ENCODE results near the gene DYNC1LI2.

DYNC1LI2 gene

GRCh38 chr16:66687906-66688625 is 63.3 kb downstream of the DYNC1LI2 start (continued):
- TF ChIP-seq, protein P1, sequence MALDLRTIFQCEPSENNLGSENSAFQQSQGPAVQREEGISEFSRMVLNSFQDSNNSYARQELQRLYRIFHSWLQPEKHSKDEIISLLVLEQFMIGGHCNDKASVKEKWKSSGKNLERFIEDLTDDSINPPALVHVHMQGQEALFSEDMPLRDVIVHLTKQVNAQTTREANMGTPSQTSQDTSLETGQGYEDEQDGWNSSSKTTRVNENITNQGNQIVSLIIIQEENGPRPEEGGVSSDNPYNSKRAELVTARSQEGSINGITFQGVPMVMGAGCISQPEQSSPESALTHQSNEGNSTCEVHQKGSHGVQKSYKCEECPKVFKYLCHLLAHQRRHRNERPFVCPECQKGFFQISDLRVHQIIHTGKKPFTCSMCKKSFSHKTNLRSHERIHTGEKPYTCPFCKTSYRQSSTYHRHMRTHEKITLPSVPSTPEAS (tag by site-specific recombination; IDR thresholded peaks at IDR 0.05) = peak; percentile 49; the same call in 1 of the 2 replicates
- TF ChIP-seq, protein P2, sequence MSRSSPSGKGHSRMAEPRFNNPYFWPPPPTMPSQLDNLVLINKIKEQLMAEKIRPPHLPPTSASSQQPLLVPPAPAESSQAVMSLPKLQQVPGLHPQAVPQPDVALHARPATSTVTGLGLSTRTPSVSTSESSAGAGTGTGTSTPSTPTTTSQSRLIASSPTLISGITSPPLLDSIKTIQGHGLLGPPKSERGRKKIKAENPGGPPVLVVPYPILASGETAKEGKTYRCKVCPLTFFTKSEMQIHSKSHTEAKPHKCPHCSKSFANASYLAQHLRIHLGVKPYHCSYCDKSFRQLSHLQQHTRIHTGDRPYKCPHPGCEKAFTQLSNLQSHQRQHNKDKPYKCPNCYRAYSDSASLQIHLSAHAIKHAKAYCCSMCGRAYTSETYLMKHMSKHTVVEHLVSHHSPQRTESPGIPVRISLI (tag by site-specific recombination; IDR thresholded peaks at IDR 0.05) = no peak
- 0 out of 2 replicates have a peak, but pooled peaks have one; percentile 15 for TF ChIP-seq ZEB2 (tag by site-specific recombination; IDR thresholded peaks at IDR 0.05)
- TF ChIP-seq TCF7L2 (IDR thresholded peaks at IDR 0.05; ENCODE audit: borderline replicate concordance, low read depth, low read length) = no peak
- TF ChIP-seq, protein P3, sequence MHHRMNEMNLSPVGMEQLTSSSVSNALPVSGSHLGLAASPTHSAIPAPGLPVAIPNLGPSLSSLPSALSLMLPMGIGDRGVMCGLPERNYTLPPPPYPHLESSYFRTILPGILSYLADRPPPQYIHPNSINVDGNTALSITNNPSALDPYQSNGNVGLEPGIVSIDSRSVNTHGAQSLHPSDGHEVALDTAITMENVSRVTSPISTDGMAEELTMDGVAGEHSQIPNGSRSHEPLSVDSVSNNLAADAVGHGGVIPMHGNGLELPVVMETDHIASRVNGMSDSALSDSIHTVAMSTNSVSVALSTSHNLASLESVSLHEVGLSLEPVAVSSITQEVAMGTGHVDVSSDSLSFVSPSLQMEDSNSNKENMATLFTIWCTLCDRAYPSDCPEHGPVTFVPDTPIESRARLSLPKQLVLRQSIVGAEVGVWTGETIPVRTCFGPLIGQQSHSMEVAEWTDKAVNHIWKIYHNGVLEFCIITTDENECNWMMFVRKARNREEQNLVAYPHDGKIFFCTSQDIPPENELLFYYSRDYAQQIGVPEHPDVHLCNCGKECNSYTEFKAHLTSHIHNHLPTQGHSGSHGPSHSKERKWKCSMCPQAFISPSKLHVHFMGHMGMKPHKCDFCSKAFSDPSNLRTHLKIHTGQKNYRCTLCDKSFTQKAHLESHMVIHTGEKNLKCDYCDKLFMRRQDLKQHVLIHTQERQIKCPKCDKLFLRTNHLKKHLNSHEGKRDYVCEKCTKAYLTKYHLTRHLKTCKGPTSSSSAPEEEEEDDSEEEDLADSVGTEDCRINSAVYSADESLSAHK (tag by site-specific recombination; IDR thresholded peaks at IDR 0.05) = peak; percentile 14; the same call in 1 of the 2 replicates
- TF ChIP-seq, protein P4, sequence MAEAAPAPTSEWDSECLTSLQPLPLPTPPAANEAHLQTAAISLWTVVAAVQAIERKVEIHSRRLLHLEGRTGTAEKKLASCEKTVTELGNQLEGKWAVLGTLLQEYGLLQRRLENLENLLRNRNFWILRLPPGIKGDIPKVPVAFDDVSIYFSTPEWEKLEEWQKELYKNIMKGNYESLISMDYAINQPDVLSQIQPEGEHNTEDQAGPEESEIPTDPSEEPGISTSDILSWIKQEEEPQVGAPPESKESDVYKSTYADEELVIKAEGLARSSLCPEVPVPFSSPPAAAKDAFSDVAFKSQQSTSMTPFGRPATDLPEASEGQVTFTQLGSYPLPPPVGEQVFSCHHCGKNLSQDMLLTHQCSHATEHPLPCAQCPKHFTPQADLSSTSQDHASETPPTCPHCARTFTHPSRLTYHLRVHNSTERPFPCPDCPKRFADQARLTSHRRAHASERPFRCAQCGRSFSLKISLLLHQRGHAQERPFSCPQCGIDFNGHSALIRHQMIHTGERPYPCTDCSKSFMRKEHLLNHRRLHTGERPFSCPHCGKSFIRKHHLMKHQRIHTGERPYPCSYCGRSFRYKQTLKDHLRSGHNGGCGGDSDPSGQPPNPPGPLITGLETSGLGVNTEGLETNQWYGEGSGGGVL (tag by site-specific recombination; IDR thresholded peaks at IDR 0.05) = peak; percentile 70
- TF ChIP-seq ZBTB49 (tag by site-specific recombination; IDR thresholded peaks at IDR 0.05; ENCODE audit: low read depth) = no peak
- peak; percentile 71 for TF ChIP-seq ZNF366 (tag by site-specific recombination; conservative IDR thresholded peaks at IDR 0.05)
- TF ChIP-seq ZSCAN18 (tag by site-specific recombination; IDR thresholded peaks at IDR 0.05) = no peak; the same call in 1 of the 2 replicates
- TF ChIP-seq BCL11B (tag by site-specific recombination; IDR thresholded peaks at IDR 0.05; ENCODE audit: low read depth) = no peak
- TF ChIP-seq ZNF549 (tag by site-specific recombination; IDR thresholded peaks at IDR 0.05) = no peak
- TF ChIP-seq ZNF10 (tag by site-specific recombination; IDR thresholded peaks at IDR 0.05) = 0 out of 2 replicates have a peak, but pooled peaks have one; percentile 25
- TF ChIP-seq HOXD13 (CRISPR knock-in tag; IDR thresholded peaks at IDR 0.05; ENCODE audit: borderline replicate concordance) = no peak
- TF ChIP-seq, protein P5, sequence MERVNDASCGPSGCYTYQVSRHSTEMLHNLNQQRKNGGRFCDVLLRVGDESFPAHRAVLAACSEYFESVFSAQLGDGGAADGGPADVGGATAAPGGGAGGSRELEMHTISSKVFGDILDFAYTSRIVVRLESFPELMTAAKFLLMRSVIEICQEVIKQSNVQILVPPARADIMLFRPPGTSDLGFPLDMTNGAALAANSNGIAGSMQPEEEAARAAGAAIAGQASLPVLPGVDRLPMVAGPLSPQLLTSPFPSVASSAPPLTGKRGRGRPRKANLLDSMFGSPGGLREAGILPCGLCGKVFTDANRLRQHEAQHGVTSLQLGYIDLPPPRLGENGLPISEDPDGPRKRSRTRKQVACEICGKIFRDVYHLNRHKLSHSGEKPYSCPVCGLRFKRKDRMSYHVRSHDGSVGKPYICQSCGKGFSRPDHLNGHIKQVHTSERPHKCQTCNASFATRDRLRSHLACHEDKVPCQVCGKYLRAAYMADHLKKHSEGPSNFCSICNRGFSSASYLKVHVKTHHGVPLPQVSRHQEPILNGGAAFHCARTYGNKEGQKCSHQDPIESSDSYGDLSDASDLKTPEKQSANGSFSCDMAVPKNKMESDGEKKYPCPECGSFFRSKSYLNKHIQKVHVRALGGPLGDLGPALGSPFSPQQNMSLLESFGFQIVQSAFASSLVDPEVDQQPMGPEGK (tag by site-specific recombination; IDR thresholded peaks at IDR 0.05) = no peak
- peak; percentile 13; the same call in 1 of the 2 replicates for TF ChIP-seq ZNF623 (tag by site-specific recombination; IDR thresholded peaks at IDR 0.05)
- no peak for TF ChIP-seq ZNF24 (tag by site-specific recombination; IDR thresholded peaks at IDR 0.05)
- TF ChIP-seq ZNF473 (tag by site-specific recombination; IDR thresholded peaks at IDR 0.05) = no peak
- TF ChIP-seq ZNF600 (tag by site-specific recombination; IDR thresholded peaks at IDR 0.05) = 0 out of 2 replicates have a peak, but pooled peaks have one; percentile 45
- no peak for TF ChIP-seq ZNF394 (tag by site-specific recombination; IDR thresholded peaks at IDR 0.05; ENCODE audit: borderline replicate concordance)
- TF ChIP-seq ZNF558 (tag by site-specific recombination; IDR thresholded peaks at IDR 0.05) = no peak
- TF ChIP-seq ZBTB1 (tag by site-specific recombination; IDR thresholded peaks at IDR 0.05) = no peak
- peak; percentile 25; the same call in 1 of the 2 replicates for TF ChIP-seq SCRT2 (tag by site-specific recombination; IDR thresholded peaks at IDR 0.05)
- TF ChIP-seq BCL11A (tag by site-specific recombination; IDR thresholded peaks at IDR 0.05; ENCODE audit: low read depth) = no peak
- no peak for TF ChIP-seq ZBTB44 (tag by site-specific recombination; IDR thresholded peaks at IDR 0.05)

All from HEK293 (cell line).